HG03520 (cell line): ENCODE results near the gene GNAS.
A peak's percentile ranks its signal among the peaks of the same experiment; 100 is the strongest.

ENCODE experiments used
- ATAC-seq: cut with Tn5 transposase; IDR thresholded peaks from one replicate; pipeline ENCODE4 v1.9.1; 2021; ENCODE audit warnings: mild to moderate bottlenecking, moderate library complexity; ENCODE audit not compliant: unreplicated experiment

Gene GNAS

GRCh38 chr20:58895448-58896180, 43.1 kb downstream of the GNAS start:
- no peak for ATAC-seq

GRCh38 chr20:58896820-58897219, 44.3 kb downstream of the GNAS start:
- no peak for ATAC-seq

GRCh38 chr20:58897488-58897887, 45.0 kb downstream of the GNAS start:
- ATAC-seq, result no peak

GRCh38 chr20:58898629-58899408, 46.3 kb downstream of the GNAS start:
- ATAC-seq, result no peak

DNA sequence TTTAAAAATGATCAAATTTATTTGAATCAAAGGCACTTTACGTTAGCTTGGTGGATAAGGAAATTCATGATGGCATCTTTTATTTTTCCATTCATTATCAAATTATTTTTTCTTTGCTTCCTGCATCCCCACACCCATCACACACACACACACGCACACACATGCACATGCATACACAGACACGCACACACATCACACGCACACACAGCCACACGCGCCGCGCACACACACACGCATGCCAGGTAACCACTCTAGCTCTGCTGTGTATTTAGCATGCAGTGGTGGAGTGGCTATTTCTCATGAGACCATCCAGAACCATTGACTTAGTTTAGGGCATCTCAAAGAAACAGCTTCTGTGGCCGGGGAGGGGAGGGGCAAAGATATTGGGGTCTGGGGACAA, 47.0 kb downstream of the GNAS start:
- ATAC-seq, result no peak

DNA sequence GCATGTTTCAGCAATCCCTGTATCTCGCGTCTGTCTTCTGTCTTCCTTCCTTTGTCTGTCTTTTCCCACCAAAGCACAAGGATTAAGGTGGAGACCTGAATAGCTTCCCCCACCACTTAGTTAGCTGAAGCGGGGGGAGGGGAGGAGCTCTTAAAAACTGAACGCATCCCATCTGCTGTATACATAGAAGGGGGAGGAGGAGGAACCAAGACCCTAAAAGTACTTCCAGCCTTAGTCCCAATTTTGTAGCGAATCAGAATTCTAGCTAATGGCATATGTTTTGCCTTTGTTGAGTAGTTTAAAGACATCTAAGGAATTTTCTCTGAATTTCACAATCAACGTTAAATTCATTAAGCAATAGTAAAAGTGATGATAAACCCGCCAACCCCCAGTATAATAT, 47.9 kb downstream of the GNAS start:
- ATAC-seq, result no peak

- no peak for ATAC-seq
Measured at GRCh38 chr20:58901488-58902402, 49.2 kb downstream of the GNAS start.

GRCh38 chr20:58903614-58904013, 51.1 kb downstream of the GNAS start:
- ATAC-seq, result no peak

DNA sequence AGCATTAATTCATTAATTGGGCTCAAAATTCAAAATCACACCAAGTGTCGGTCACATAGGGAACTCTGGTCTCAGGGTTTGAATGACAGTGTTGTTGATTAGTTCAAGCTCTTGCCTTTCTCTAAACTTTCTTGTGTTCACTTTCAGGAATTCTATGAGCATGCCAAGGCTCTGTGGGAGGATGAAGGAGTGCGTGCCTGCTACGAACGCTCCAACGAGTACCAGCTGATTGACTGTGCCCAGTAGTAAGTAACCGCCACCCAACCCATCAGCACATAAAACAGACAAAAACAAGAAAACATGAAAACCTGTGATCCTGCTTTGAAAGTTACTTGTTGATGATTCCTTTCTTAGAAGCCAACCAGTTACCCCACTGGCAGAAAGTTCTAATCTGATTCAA, 52.7 kb downstream of the GNAS start:
- no peak for ATAC-seq

GRCh38 chr20:58906111-58906510, 53.6 kb downstream of the GNAS start:
- ATAC-seq, result no peak

GRCh38 chr20:58906894-58907293, 54.4 kb downstream of the GNAS start:
- ATAC-seq, result no peak

GRCh38 chr20:58907320-58908137, 55.0 kb downstream of the GNAS start:
- ATAC-seq, result peak; percentile 89

DNA sequence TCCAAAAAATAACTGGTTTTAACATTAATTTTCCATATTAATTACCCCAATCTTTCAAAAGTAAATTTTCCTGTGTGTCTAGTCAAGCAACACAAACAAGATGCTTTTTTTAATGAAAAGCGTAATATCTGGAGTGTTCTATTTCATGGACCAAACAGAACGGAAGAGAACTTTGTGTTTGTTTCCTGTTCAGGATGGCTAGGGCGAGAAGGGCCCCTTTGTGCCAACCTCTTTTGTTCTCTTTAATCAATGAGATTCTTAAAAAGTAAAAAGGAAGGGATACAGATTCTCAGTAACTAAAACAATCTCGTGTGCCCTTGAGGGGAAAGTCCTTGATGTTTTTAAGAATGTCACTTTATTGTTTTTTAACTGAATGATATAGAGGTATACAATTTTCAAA, 55.7 kb downstream of the GNAS start:
- no peak for ATAC-seq

- ATAC-seq, result no peak
Measured at GRCh38 chr20:58908941-58909340, 56.4 kb downstream of the GNAS start.

- ATAC-seq, result no peak
Measured at GRCh38 chr20:58909585-58909984, 57.1 kb downstream of the GNAS start.

- no peak for ATAC-seq
Measured at GRCh38 chr20:58910473-58910872, 58.0 kb downstream of the GNAS start.

GRCh38 chr20:58911309-58911708, 58.8 kb downstream of the GNAS start:
- no peak for ATAC-seq

- no peak for ATAC-seq
Measured at GRCh38 chr20:58911970-58912369, 59.5 kb downstream of the GNAS start.

GRCh38 chr20:58913079-58913478, 60.6 kb downstream of the GNAS start:
- ATAC-seq, result no peak

DNA sequence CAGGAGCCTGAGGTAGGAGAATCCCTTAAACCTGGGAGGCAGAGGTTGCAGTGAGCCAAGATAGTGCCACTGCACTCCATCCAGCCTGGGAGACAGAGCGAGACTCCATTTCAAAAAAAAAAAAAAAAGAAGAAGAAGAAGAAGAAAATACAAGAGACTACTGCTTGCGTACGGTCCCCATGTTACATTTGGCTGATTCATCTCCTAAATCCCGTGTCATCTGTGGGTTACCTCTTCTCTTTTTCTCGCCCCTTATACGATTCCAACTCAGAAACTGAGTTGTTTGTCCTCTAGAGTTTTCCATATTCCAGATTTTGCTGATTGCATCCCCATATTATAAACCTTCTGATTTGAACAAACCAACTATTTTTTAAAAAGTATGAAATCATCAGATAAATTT, 66.1 kb downstream of the GNAS start:
- no peak for ATAC-seq

- no peak for ATAC-seq
Measured at GRCh38 chr20:58921564-58921963, 69.0 kb downstream of the GNAS start.
